NCI-H2081 treated with DMSO at 0.1 percent for 48 hours (cell line): Measurements from ENCODE around the gene POLA2.

Experiments used
- DNase-seq: peaks from one replicate; lab custom pipeline; 2025; lab: John Stamatoyannopoulos, UW

POLA2 gene

GRCh38 chr11:65286686-65287085 is 24.9 kb downstream of the POLA2 start:
- DNase-seq = no peak

- DNase-seq = no peak
These were observed 25.8 kb downstream of the POLA2 start for GRCh38 chr11:65287601-65288000.

- no peak for DNase-seq
These were observed 27.2 kb downstream of the POLA2 start for GRCh38 chr11:65288706-65289536.

GRCh38 chr11:65290448-65291165 is 28.8 kb downstream of the POLA2 start:
- DNase-seq = no peak

GRCh38 chr11:65291613-65292012 is 29.9 kb downstream of the POLA2 start:
- DNase-seq = no peak

GRCh38 chr11:65292890-65293289 is 31.1 kb downstream of the POLA2 start:
- DNase-seq = no peak

- DNase-seq = no peak
These were observed 32.2 kb downstream of the POLA2 start for GRCh38 chr11:65293909-65294381.

GRCh38 chr11:65295001-65295400 is 33.2 kb downstream of the POLA2 start:
- no peak for DNase-seq

- no peak for DNase-seq
These were observed 34.0 kb downstream of the POLA2 start for GRCh38 chr11:65295571-65296341.

- DNase-seq = no peak
These were observed 35.4 kb downstream of the POLA2 start for GRCh38 chr11:65297026-65297672.

- DNase-seq = no peak
These were observed 36.4 kb downstream of the POLA2 start for GRCh38 chr11:65298131-65298535.

- DNase-seq = no peak
These were observed 37.0 kb downstream of the POLA2 start for GRCh38 chr11:65298655-65299179.

GRCh38 chr11:65300621-65301275 is 39.0 kb downstream of the POLA2 start:
- DNase-seq = no peak

GRCh38 chr11:65301491-65302329 is 39.9 kb downstream of the POLA2 start:
- no peak for DNase-seq

GRCh38 chr11:65303555-65303954 is 41.8 kb downstream of the POLA2 start:
- DNase-seq = no peak

- DNase-seq = no peak
These were observed 42.3 kb downstream of the POLA2 start for GRCh38 chr11:65304110-65304509.

- DNase-seq = no peak
These were observed 42.9 kb downstream of the POLA2 start for GRCh38 chr11:65304613-65305012.

- no peak for DNase-seq
These were observed 43.9 kb downstream of the POLA2 start for GRCh38 chr11:65305501-65306268.
